ENCODE data around the gene LNX1.

LNX1 gene

GRCh38 chr4:53591372-53591892, at the start of gene LNX1:
Gene LNX1, minus strand, starts transcription at chr4:53591486. Its CDS starts 17,484 bp downstream, at chr4:53574002.
- peak; percentile 77 to 85 for DNase-seq

- peak in 1 of 2 experiments; percentile 16 for DNase-seq
Measured at GRCh38 chr4:53640576-53641453, 49.5 kb upstream of the LNX1 start.

- DNase-seq: no peak
Measured at GRCh38 chr4:53638919-53639318, 47.6 kb upstream of the LNX1 start.

- DNase-seq: no peak
Measured at GRCh38 chr4:53637348-53637747, 46.1 kb upstream of the LNX1 start.

GRCh38 chr4:53635697-53636483, 44.6 kb upstream of the LNX1 start:
- no peak for DNase-seq

GRCh38 chr4:53633608-53634007, 42.3 kb upstream of the LNX1 start:
- no peak for DNase-seq

- no peak for DNase-seq
Measured at GRCh38 chr4:53629296-53629695, 38.0 kb upstream of the LNX1 start.

GRCh38 chr4:53626491-53626890, 35.2 kb upstream of the LNX1 start:
- DNase-seq: no peak

GRCh38 chr4:53625888-53626287, 34.6 kb upstream of the LNX1 start:
- no peak for DNase-seq

- no peak for DNase-seq
Measured at GRCh38 chr4:53622739-53623151, 31.5 kb upstream of the LNX1 start.

- no peak for DNase-seq
Measured at GRCh38 chr4:53620956-53621355, 29.7 kb upstream of the LNX1 start.

GRCh38 chr4:53619431-53619830, 28.1 kb upstream of the LNX1 start:
- no peak for DNase-seq

GRCh38 chr4:53618321-53618720, 27.0 kb upstream of the LNX1 start:
- peak; percentile 9 to 32 for DNase-seq

- DNase-seq: peak in 1 of 2 experiments; percentile 7
Measured at GRCh38 chr4:53617101-53617680, 25.9 kb upstream of the LNX1 start.

- DNase-seq: no peak
Measured at GRCh38 chr4:53616219-53616618, 24.9 kb upstream of the LNX1 start.

GRCh38 chr4:53614591-53614990, 23.3 kb upstream of the LNX1 start:
- peak in 1 of 2 experiments; percentile 8 for DNase-seq

- no peak for DNase-seq
Measured at GRCh38 chr4:53613428-53613827, 22.1 kb upstream of the LNX1 start.

- DNase-seq: no peak
Measured at GRCh38 chr4:53608649-53609048, 17.4 kb upstream of the LNX1 start.

GRCh38 chr4:53608242-53608641, 17.0 kb upstream of the LNX1 start:
- DNase-seq: no peak

GRCh38 chr4:53605783-53606182, 14.5 kb upstream of the LNX1 start:
- DNase-seq: no peak

GRCh38 chr4:53602390-53602789, 11.1 kb upstream of the LNX1 start:
- no peak for DNase-seq

GRCh38 chr4:53601251-53601764, 10.0 kb upstream of the LNX1 start:
- peak; percentile 90 to 95 for DNase-seq

GRCh38 chr4:53599632-53600031, 8.3 kb upstream of the LNX1 start:
- no peak for DNase-seq
